DND-41 (cell line): ENCODE measurements around the gene POU2AF2.
"Not testable (repeated sequence)": the region's sequence is repeated elsewhere in the genome, so short reads cannot be mapped to it uniquely, and the experiment has no call there.

ENCODE experiments used
- ATAC-seq: fragments of 200-7000 bp; cut with Tn5 transposase; 3 replicates; pipeline ENCODE4 v1.9.1; 2021; ENCODE audit warnings: low read depth; ENCODE audit not compliant: insufficient read depth
- DNase-seq: peaks from one replicate; pipeline ENCODE4 v3.0.0-alpha.2; 2020
- H2AFZ ChIP-seq: 2 replicates; pipeline ENCODE4 v1.6.0; 2012; ENCODE audit warnings: low read depth, low read length
- H3K27ac ChIP-seq: 2 replicates; pipeline ENCODE4 v1.5.1; 2012; ENCODE audit warnings: low read length, inconsistent platforms
- H3K27me3 ChIP-seq: fragments of 200-600 bp; sonication (generic); 2 replicates; pipeline ENCODE4 v1.6.0; 2012; ENCODE audit warnings: low read length, mild to moderate bottlenecking, inconsistent platforms; ENCODE audit not compliant: insufficient read depth, poor library complexity
- H3K36me3 ChIP-seq: 2 replicates; pipeline ENCODE4 v1.5.1; 2012; ENCODE audit warnings: low read length, inconsistent platforms; ENCODE audit not compliant: insufficient read depth
- H3K4me1 ChIP-seq: 2 replicates; pipeline ENCODE4 v1.5.1; 2012; ENCODE audit warnings: mild to moderate bottlenecking, low read length; ENCODE audit not compliant: insufficient read depth
- H3K4me2 ChIP-seq: 2 replicates; pipeline ENCODE4 v1.6.0; 2012; ENCODE audit warnings: mild to moderate bottlenecking, moderate library complexity, low read length, inconsistent platforms; ENCODE audit not compliant: insufficient read depth
- H3K4me3 ChIP-seq, 2 experiments: fragments of 200-600 bp in 1 of 2; shearing (Covaris generic) in 1 of 2; 2 replicates each; pipeline ENCODE4 v1.5.1; 2012 to 2016; ENCODE audit warnings: inconsistent platforms in 2 of 2, low read length in 2 of 2, mild to moderate bottlenecking in 2 of 2, low read depth in 1 of 2, moderate library complexity in 1 of 2
- H3K79me2 ChIP-seq: 2 replicates; pipeline ENCODE4 v1.6.0; 2012; ENCODE audit warnings: low read length, inconsistent platforms; ENCODE audit not compliant: insufficient read depth
- H3K9ac ChIP-seq: 2 replicates; pipeline ENCODE4 v1.6.0; 2012; ENCODE audit warnings: low read depth, mild to moderate bottlenecking, inconsistent platforms, low read length, moderate library complexity
- H3K9me3 ChIP-seq: 2 replicates; pipeline ENCODE4 v1.5.1; 2012; ENCODE audit warnings: low read length, moderate library complexity, mild to moderate bottlenecking, inconsistent platforms; ENCODE audit not compliant: insufficient read depth, severe bottlenecking
- H4K20me1 ChIP-seq: 2 replicates; pipeline ENCODE4 v1.6.0; 2012; ENCODE audit warnings: low read length; ENCODE audit not compliant: insufficient read depth
- CTCF ChIP-seq: IDR thresholded peaks from 2 replicates; pipeline ENCODE4 v1.5.1; 2012; ENCODE audit warnings: borderline replicate concordance, low read length, moderate library complexity, mild to moderate bottlenecking; ENCODE audit not compliant: poor library complexity, severe bottlenecking; ENCODE audit errors: extremely low read depth
- EZH2 ChIP-seq: IDR thresholded peaks from 3 replicates; pipeline ENCODE4 v1.6.1; 2012; ENCODE audit warnings: borderline replicate concordance, low read depth, mild to moderate bottlenecking, moderate library complexity, low read length, inconsistent platforms; ENCODE audit not compliant: severe bottlenecking

Gene POU2AF2

GRCh38 chr11:111310088-111310487 is 64.6 kb downstream of the POU2AF2 start:
- Histone ChIP-seq H3K27ac (no peak overlapping the region), H4K20me1 (no peaks in the 10 kb centered on the region), H3K9ac (no peak overlapping the region), H3K27me3 (peaks cover 9% of the 10 kb centered on the region), H3K79me2 (no peaks in the 10 kb centered on the region), H2AFZ (no peak overlapping the region), H3K9me3 (no peaks in the 10 kb centered on the region), H3K4me3 (no peak overlapping the region), H3K4me1 (no peaks in the 10 kb centered on the region), H3K4me2 (no peak overlapping the region), H3K36me3 (no peaks in the 10 kb centered on the region)
- DNase-seq: no peak
- no peak for ATAC-seq
- TF ChIP-seq EZH2: no peak
- no peak for TF ChIP-seq CTCF

GRCh38 chr11:111310723-111311122 is 65.2 kb downstream of the POU2AF2 start:
- Histone ChIP-seq H3K9ac (no peak overlapping the region), H3K4me2 (no peak overlapping the region), H4K20me1 (no peaks in the 10 kb centered on the region), H3K36me3 (no peaks in the 10 kb centered on the region), H2AFZ (no peak overlapping the region), H3K4me3 (no peak overlapping the region), H3K27ac (no peak overlapping the region), H3K4me1 (no peaks in the 10 kb centered on the region), H3K27me3 (peaks cover 3% of the 10 kb centered on the region), H3K9me3 (no peaks in the 10 kb centered on the region), H3K79me2 (no peaks in the 10 kb centered on the region)
- TF ChIP-seq EZH2 (no peak), CTCF (no peak)
- no peak for ATAC-seq
- no peak for DNase-seq

- ATAC-seq (no peak), DNase-seq (no peak)
- no peaks in the 10 kb centered on the region for H3K79me2 ChIP-seq
- H3K4me2 ChIP-seq: no peak overlapping the region
- H2AFZ ChIP-seq: no peak overlapping the region
- no peaks in the 10 kb centered on the region for H3K4me1 ChIP-seq
- no peak overlapping the region for H3K4me3 ChIP-seq
- no peaks in the 10 kb centered on the region for H4K20me1 ChIP-seq
- no peak overlapping the region for H3K27ac ChIP-seq
- H3K9me3 ChIP-seq: no peaks in the 10 kb centered on the region
- TF ChIP-seq EZH2 (no peak), CTCF (no peak)
- H3K9ac ChIP-seq: no peak overlapping the region
- H3K27me3 ChIP-seq: peaks cover 3% of the 10 kb centered on the region
- H3K36me3 ChIP-seq: no peaks in the 10 kb centered on the region
Observed at GRCh38 chr11:111312076-111312475, 66.6 kb downstream of the POU2AF2 start.

GRCh38 chr11:111319296-111319695 is 73.8 kb downstream of the POU2AF2 start:
- Histone ChIP-seq H3K36me3 (no peaks in the 10 kb centered on the region), H3K79me2 (no peaks in the 10 kb centered on the region), H3K4me2 (no peak overlapping the region), H3K9me3 (no peaks in the 10 kb centered on the region), H3K27ac (no peak overlapping the region), H3K4me1 (no peaks in the 10 kb centered on the region), H3K4me3 (no peak overlapping the region), H3K27me3 (no peaks in the 10 kb centered on the region), H4K20me1 (no peaks in the 10 kb centered on the region), H2AFZ (no peak overlapping the region), H3K9ac (no peak overlapping the region)
- TF ChIP-seq EZH2 (no peak), CTCF (no peak)
- no peak for ATAC-seq
- DNase-seq: no peak

GRCh38 chr11:111320199-111320598 is 74.7 kb downstream of the POU2AF2 start:
- not testable (repeated sequence) for H3K4me1 ChIP-seq, H4K20me1 ChIP-seq, ATAC-seq, H3K4me3 ChIP-seq, H3K36me3 ChIP-seq, H3K9ac ChIP-seq, H3K4me2 ChIP-seq, H3K9me3 ChIP-seq, H3K27me3 ChIP-seq, DNase-seq, H2AFZ ChIP-seq, H3K79me2 ChIP-seq, H3K27ac ChIP-seq
